ENCODE data around the gene CHAF1A.

DNA sequence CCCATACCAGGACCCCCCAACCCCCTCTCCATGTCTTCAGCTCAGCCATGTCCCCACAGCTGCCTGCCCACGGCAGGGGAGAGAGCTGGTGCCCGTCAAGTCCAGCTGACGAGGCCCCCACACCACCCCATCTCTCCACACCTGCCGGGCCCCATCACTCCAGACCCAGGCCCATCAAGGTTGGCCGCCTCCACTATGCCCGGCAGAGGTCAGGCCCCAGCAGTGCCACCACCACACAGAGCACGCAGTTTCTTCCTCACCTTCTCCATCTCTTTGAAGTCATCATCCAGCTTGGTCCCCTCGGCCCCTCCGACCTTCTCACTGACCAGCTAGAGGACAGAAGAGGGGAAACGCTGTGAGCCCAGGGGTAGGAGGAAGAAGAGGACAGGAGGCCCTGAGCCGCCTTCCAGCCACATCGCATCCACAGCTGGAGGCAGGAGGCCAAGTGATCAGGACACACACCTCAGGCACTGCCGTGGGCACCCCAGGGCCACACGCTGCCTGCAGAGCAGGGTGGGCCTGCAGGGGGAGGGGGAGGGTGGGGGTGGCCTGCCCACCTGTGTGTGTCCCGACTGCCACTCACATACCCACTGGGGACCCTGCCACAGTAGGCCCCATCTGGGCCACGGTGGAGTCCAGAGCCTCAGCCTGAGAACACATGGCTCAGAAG is 35.6 kb upstream of the CHAF1A start:
- no peak for TF ChIP-seq CTCF (IDR thresholded peaks at IDR 0.05)
- no peak for TF ChIP-seq EP300 (IDR thresholded peaks at IDR 0.05)
- no peak for TF ChIP-seq POLR2A (IDR thresholded peaks at IDR 0.05)

Measured in tibial nerve (tissue), 4 donors.